Tibial nerve (tissue), 3 donors: ENCODE measurements around the gene DNAH6.

Experiments used
- EP300 ChIP-seq, 2 donors: sonication (generic); formaldehyde crosslinking; IDR thresholded peaks; one replicate each; pipeline ENCODE4 v1.6.1; 2017; ENCODE audit warnings: antibody characterized with exemption in 2 of 2, mild to moderate bottlenecking in 1 of 2
- POLR2A ChIP-seq, 2 donors: fragments of 450-650 bp; IDR thresholded peaks; one replicate each; pipeline ENCODE4 v1.6.1; 2017; ENCODE audit warnings: antibody characterized with exemption in 2 of 2, mild to moderate bottlenecking in 2 of 2, moderate library complexity in 2 of 2

DNA sequence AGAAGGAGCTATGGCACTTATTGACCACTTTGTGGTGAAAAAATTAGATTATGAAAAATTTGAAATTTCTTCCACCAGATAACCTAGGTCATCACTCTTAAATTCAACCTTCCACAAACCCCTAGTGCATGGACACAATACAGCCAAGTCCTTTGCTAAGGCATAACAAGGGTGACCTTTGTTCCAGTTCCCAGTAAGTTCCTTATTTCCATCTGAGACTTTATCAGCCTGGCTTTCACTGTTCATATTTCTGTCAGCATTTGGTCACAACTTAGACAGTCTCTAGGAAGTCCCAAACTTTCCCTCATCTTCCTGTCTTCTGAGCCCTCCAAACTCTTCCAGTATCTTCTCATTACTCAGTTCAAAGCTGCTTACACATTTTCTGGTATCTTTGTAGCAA lies 232.0 kb downstream of the DNAH6 start:
- TF ChIP-seq EP300 (IDR thresholded peaks at IDR 0.05) (no peak), POLR2A (IDR thresholded peaks at IDR 0.05) (no peak)
